ENCODE data around the gene PIP5K1B. TPM values are rescaled to one million over a fixed set of nuclear protein-coding genes. Genes with fewer than 3 reads are reported as not detected.
"Not testable (repeated sequence)": the region's sequence is repeated elsewhere in the genome, so short reads cannot be mapped to it uniquely, and the experiment has no call there.

The PIP5K1B gene
- total RNA-seq, 1 donor from 2014 or later, result 2.1 TPM

- H3K4me3 ChIP-seq (ENCODE audit: low read length in 3 of 3), result no peak overlapping the region
- no peaks in the 10 kb centered on the region for H3K27me3 ChIP-seq (ENCODE audit: control insufficient read depth in 3 of 3, insufficient read depth in 3 of 3, low read length in 3 of 3)
- no peak overlapping the region for H3K27ac ChIP-seq (ENCODE audit: low read depth, low read length)
- H3K9me3 ChIP-seq (ENCODE audit: control insufficient read depth in 3 of 3, low read length in 3 of 3), result no peaks in the 10 kb centered on the region
- no peaks in the 10 kb centered on the region for H3K4me1 ChIP-seq (ENCODE audit: control insufficient read depth in 3 of 3, insufficient read depth in 3 of 3, low read length in 3 of 3)
- no peaks in the 10 kb centered on the region for H3K36me3 ChIP-seq (ENCODE audit: control insufficient read depth in 3 of 3, insufficient read depth in 3 of 3, low read length in 3 of 3)
- no peak overlapping the region for H3K9ac ChIP-seq (ENCODE audit: low read depth in 1 of 3, low read length in 3 of 3)
These were observed 15.0 kb upstream of the PIP5K1B start for GRCh38 chr9:68690088-68690487.

- no peak overlapping the region for H3K27ac ChIP-seq (ENCODE audit: low read depth, low read length)
- H3K4me3 ChIP-seq (ENCODE audit: low read length in 3 of 3), result no peak overlapping the region
These were observed 12.5 kb upstream of the PIP5K1B start for GRCh38 chr9:68692519-68692918.

GRCh38 chr9:68694125-68694524 lies 10.9 kb upstream of the PIP5K1B start:
- H3K4me1 ChIP-seq (ENCODE audit: control insufficient read depth in 3 of 3, insufficient read depth in 3 of 3, low read length in 3 of 3), result no peaks in the 10 kb centered on the region
- H3K9ac ChIP-seq (ENCODE audit: low read depth in 1 of 3, low read length in 3 of 3), result no peak overlapping the region

More at GRCh38 chr9:68692519-68692918, 12.5 kb upstream of the PIP5K1B start:
- no peaks in the 10 kb centered on the region for H3K27me3 ChIP-seq (ENCODE audit: control insufficient read depth in 3 of 3, insufficient read depth in 3 of 3, low read length in 3 of 3)
- no peaks in the 10 kb centered on the region for H3K4me1 ChIP-seq (ENCODE audit: control insufficient read depth in 3 of 3, insufficient read depth in 3 of 3, low read length in 3 of 3)
- no peaks in the 10 kb centered on the region for H3K36me3 ChIP-seq (ENCODE audit: control insufficient read depth in 3 of 3, insufficient read depth in 3 of 3, low read length in 3 of 3)
- no peaks in the 10 kb centered on the region for H3K9me3 ChIP-seq (ENCODE audit: control insufficient read depth in 3 of 3, low read length in 3 of 3)
- H3K9ac ChIP-seq (ENCODE audit: low read depth in 1 of 3, low read length in 3 of 3), result no peak overlapping the region

GRCh38 chr9:68697851-68698250 lies 7.2 kb upstream of the PIP5K1B start:
- H3K36me3 ChIP-seq (ENCODE audit: control insufficient read depth in 3 of 3, insufficient read depth in 3 of 3, low read length in 3 of 3), result no peaks in the 10 kb centered on the region
- H3K4me3 ChIP-seq (ENCODE audit: low read length in 3 of 3), result no peak overlapping the region
- H3K27ac ChIP-seq (ENCODE audit: low read depth, low read length), result no peak overlapping the region
- H3K27me3 ChIP-seq (ENCODE audit: control insufficient read depth in 3 of 3, insufficient read depth in 3 of 3, low read length in 3 of 3), result peaks cover 0 to 8% (median 0%) of the 10 kb centered on the region in 3 donors
- H3K9ac ChIP-seq (ENCODE audit: low read depth in 1 of 3, low read length in 3 of 3), result no peak overlapping the region
- H3K4me1 ChIP-seq (ENCODE audit: control insufficient read depth in 3 of 3, insufficient read depth in 3 of 3, low read length in 3 of 3), result no peaks in the 10 kb centered on the region
- no peaks in the 10 kb centered on the region for H3K9me3 ChIP-seq (ENCODE audit: control insufficient read depth in 3 of 3, low read length in 3 of 3)

More at GRCh38 chr9:68694125-68694524, 10.9 kb upstream of the PIP5K1B start:
- Histone ChIP-seq H3K27ac (ENCODE audit: low read depth, low read length) (no peak overlapping the region), H3K9me3 (ENCODE audit: control insufficient read depth in 3 of 3, low read length in 3 of 3) (no peaks in the 10 kb centered on the region), H3K36me3 (ENCODE audit: control insufficient read depth in 3 of 3, insufficient read depth in 3 of 3, low read length in 3 of 3) (no peaks in the 10 kb centered on the region), H3K27me3 (ENCODE audit: control insufficient read depth in 3 of 3, insufficient read depth in 3 of 3, low read length in 3 of 3) (peaks cover 0 to 6% (median 0%) of the 10 kb centered on the region in 3 donors), H3K4me3 (ENCODE audit: low read length in 3 of 3) (no peak overlapping the region)

- Histone ChIP-seq H3K9ac (ENCODE audit: low read depth in 1 of 3, low read length in 3 of 3) (no peak overlapping the region), H3K9me3 (ENCODE audit: control insufficient read depth in 3 of 3, low read length in 3 of 3) (no peaks in the 10 kb centered on the region), H3K27me3 (ENCODE audit: control insufficient read depth in 3 of 3, insufficient read depth in 3 of 3, low read length in 3 of 3) (peaks cover 0 to 8% (median 0%) of the 10 kb centered on the region in 3 donors), H3K4me3 (ENCODE audit: low read length in 3 of 3) (no peak overlapping the region), H3K4me1 (ENCODE audit: control insufficient read depth in 3 of 3, insufficient read depth in 3 of 3, low read length in 3 of 3) (peaks cover 0 to under 1% (median under 1%) of the 10 kb centered on the region in 3 donors), H3K27ac (ENCODE audit: low read depth, low read length) (no peak overlapping the region), H3K36me3 (ENCODE audit: control insufficient read depth in 3 of 3, insufficient read depth in 3 of 3, low read length in 3 of 3) (no peaks in the 10 kb centered on the region)
These were observed 6.0 kb upstream of the PIP5K1B start for GRCh38 chr9:68698943-68699509.

GRCh38 chr9:68699625-68700024 lies 5.4 kb upstream of the PIP5K1B start:
- not testable (repeated sequence) for H3K9me3 ChIP-seq (ENCODE audit: control insufficient read depth in 3 of 3, low read length in 3 of 3); H3K4me1 ChIP-seq (ENCODE audit: control insufficient read depth in 3 of 3, insufficient read depth in 3 of 3, low read length in 3 of 3); H3K4me3 ChIP-seq (ENCODE audit: low read length in 3 of 3); H3K27ac ChIP-seq (ENCODE audit: low read depth, low read length); H3K36me3 ChIP-seq (ENCODE audit: control insufficient read depth in 3 of 3, insufficient read depth in 3 of 3, low read length in 3 of 3); H3K27me3 ChIP-seq (ENCODE audit: control insufficient read depth in 3 of 3, insufficient read depth in 3 of 3, low read length in 3 of 3); H3K9ac ChIP-seq (ENCODE audit: low read depth in 1 of 3, low read length in 3 of 3)

GRCh38 chr9:68702493-68702892 lies 2.5 kb upstream of the PIP5K1B start:
- peaks cover 6 to 22% (median 13%) of the 10 kb centered on the region in 3 donors for H3K4me1 ChIP-seq (ENCODE audit: control insufficient read depth in 3 of 3, insufficient read depth in 3 of 3, low read length in 3 of 3)

GRCh38 chr9:68703672-68704071 lies 1.4 kb upstream of the PIP5K1B start:
- no peaks in the 10 kb centered on the region for H3K36me3 ChIP-seq (ENCODE audit: control insufficient read depth in 3 of 3, insufficient read depth in 3 of 3, low read length in 3 of 3)
- peaks cover 2 to 7% (median 4%) of the 10 kb centered on the region in 3 donors for H3K27me3 ChIP-seq (ENCODE audit: control insufficient read depth in 3 of 3, insufficient read depth in 3 of 3, low read length in 3 of 3)
- H3K27ac ChIP-seq (ENCODE audit: low read depth, low read length), result no peak overlapping the region
- no peak overlapping the region for H3K9ac ChIP-seq (ENCODE audit: low read depth in 1 of 3, low read length in 3 of 3)
- no peaks in the 10 kb centered on the region for H3K9me3 ChIP-seq (ENCODE audit: control insufficient read depth in 3 of 3, low read length in 3 of 3)
- H3K4me1 ChIP-seq (ENCODE audit: control insufficient read depth in 3 of 3, insufficient read depth in 3 of 3, low read length in 3 of 3), result peaks cover 6 to 23% (median 13%) of the 10 kb centered on the region in 3 donors
- H3K4me3 ChIP-seq (ENCODE audit: low read length in 3 of 3), result no peak overlapping the region

More at GRCh38 chr9:68702493-68702892, 2.5 kb upstream of the PIP5K1B start:
- Histone ChIP-seq H3K27me3 (ENCODE audit: control insufficient read depth in 3 of 3, insufficient read depth in 3 of 3, low read length in 3 of 3) (peaks cover 4 to 8% (median 7%) of the 10 kb centered on the region in 3 donors), H3K9ac (ENCODE audit: low read depth in 1 of 3, low read length in 3 of 3) (no peak overlapping the region), H3K4me3 (ENCODE audit: low read length in 3 of 3) (no peak overlapping the region), H3K36me3 (ENCODE audit: control insufficient read depth in 3 of 3, insufficient read depth in 3 of 3, low read length in 3 of 3) (no peaks in the 10 kb centered on the region), H3K9me3 (ENCODE audit: control insufficient read depth in 3 of 3, low read length in 3 of 3) (no peaks in the 10 kb centered on the region), H3K27ac (ENCODE audit: low read depth, low read length) (no peak overlapping the region)

GRCh38 chr9:68704498-68704813 lies 584 bp upstream of the PIP5K1B start:
- Histone ChIP-seq H3K36me3 (ENCODE audit: control insufficient read depth in 3 of 3, insufficient read depth in 3 of 3, low read length in 3 of 3) (no peaks in the 10 kb centered on the region), H3K27ac (ENCODE audit: low read depth, low read length) (peak overlapping the region; percentile 45), H3K9ac (ENCODE audit: low read depth in 1 of 3, low read length in 3 of 3) (peak overlapping the region; percentile 73 to 83 (median 75)), H3K4me3 (ENCODE audit: low read length in 3 of 3) (peak overlapping the region; percentile 65 to 85 (median 80)), H3K9me3 (ENCODE audit: control insufficient read depth in 3 of 3, low read length in 3 of 3) (no peaks in the 10 kb centered on the region), H3K4me1 (ENCODE audit: control insufficient read depth in 3 of 3, insufficient read depth in 3 of 3, low read length in 3 of 3) (peaks cover 6 to 23% (median 13%) of the 10 kb centered on the region in 3 donors), H3K27me3 (ENCODE audit: control insufficient read depth in 3 of 3, insufficient read depth in 3 of 3, low read length in 3 of 3) (peaks cover 2 to 7% (median 4%) of the 10 kb centered on the region in 3 donors)

- Histone ChIP-seq H3K36me3 (ENCODE audit: control insufficient read depth in 3 of 3, insufficient read depth in 3 of 3, low read length in 3 of 3) (no peaks in the 10 kb centered on the region), H3K4me1 (ENCODE audit: control insufficient read depth in 3 of 3, insufficient read depth in 3 of 3, low read length in 3 of 3) (peaks cover 6 to 23% (median 13%) of the 10 kb centered on the region in 3 donors), H3K9ac (ENCODE audit: low read depth in 1 of 3, low read length in 3 of 3) (peak overlapping the region; percentile 80 to 86 (median 86)), H3K9me3 (ENCODE audit: control insufficient read depth in 3 of 3, low read length in 3 of 3) (no peaks in the 10 kb centered on the region), H3K27ac (ENCODE audit: low read depth, low read length) (peak overlapping the region; percentile 68), H3K27me3 (ENCODE audit: control insufficient read depth in 3 of 3, insufficient read depth in 3 of 3, low read length in 3 of 3) (peaks cover 2 to 7% (median 4%) of the 10 kb centered on the region in 3 donors), H3K4me3 (ENCODE audit: low read length in 3 of 3) (peak overlapping the region; percentile 80 to 87 (median 85))
These were observed 707 bp downstream of the PIP5K1B start for GRCh38 chr9:68705531-68706362.

All from skeletal muscle tissue (tissue), 4 donors.